H1 (cell line): Measurements from ENCODE around the gene PLIN1. TPM values are rescaled to one million over a fixed set of nuclear protein-coding genes. Genes with fewer than 3 reads are reported as not detected.

Source experiments
- CTCF ChIA-PET: fragments of 300-600 bp; sonication (Branson Sonifier 250); formaldehyde crosslinking; loops from one replicate; lab custom pipeline; 2021; ENCODE audit not compliant: partially characterized antibody; lab: Charles Lee
- POLR2A ChIA-PET: fragments of 300-600 bp; sonication (Branson Sonifier 250); formaldehyde crosslinking; loops from one replicate; lab custom pipeline; 2021; ENCODE audit warnings: inconsistent platforms; ENCODE audit not compliant: partially characterized antibody; lab: Charles Lee
- DNase-seq, 2 experiments: peaks; one replicate each; pipeline versions ENCODE4 v3.0.0 to v3.0.0-alpha.2; 2010 to 2022; ENCODE audit warnings: low spot score in 2 of 2, low read depth in 1 of 2, mixed read lengths in 1 of 2
- FAIRE-seq: peaks from 2 replicates; lab custom pipeline; 2011; peaks lifted over from hg19 to GRCh38; lab: Jason Lieb, UNC
- H2AFZ ChIP-seq: 2 replicates; pipeline ENCODE4 v1.8.1; 2012; ENCODE audit warnings: low read length, inconsistent platforms
- H2AK5ac ChIP-seq: 2 replicates; pipeline ENCODE4 v1.6.1; 2013; ENCODE audit warnings: low read depth, low read length
- H2BK120ac ChIP-seq: replicated peaks from 2 replicates; pipeline ENCODE3; 2013; ENCODE audit warnings: low read depth, low read length, inconsistent platforms
- H2BK12ac ChIP-seq: 2 replicates; pipeline ENCODE4 v1.6.1; 2013; ENCODE audit warnings: low read depth, low read length
- H2BK15ac ChIP-seq: 2 replicates; pipeline ENCODE4 v1.6.1; 2013; ENCODE audit warnings: low read length
- H2BK20ac ChIP-seq: 2 replicates; pipeline ENCODE4 v1.6.1; 2013; ENCODE audit warnings: low read length
- H2BK5ac ChIP-seq: 2 replicates; pipeline ENCODE4 v1.6.1; 2013; ENCODE audit warnings: low read depth, low read length
- H3K14ac ChIP-seq: 2 replicates; pipeline ENCODE4 v1.6.1; 2013; ENCODE audit warnings: inconsistent platforms; ENCODE audit not compliant: insufficient read length
- H3K18ac ChIP-seq: 2 replicates; pipeline ENCODE4 v1.6.1; 2013; ENCODE audit warnings: low read length; ENCODE audit errors: extremely low read depth
- H3K23ac ChIP-seq: 2 replicates; pipeline ENCODE4 v1.6.1; 2013; ENCODE audit warnings: inconsistent platforms; ENCODE audit not compliant: insufficient read length
- H3K23me2 ChIP-seq: 2 replicates; pipeline ENCODE4 v1.6.1; 2013; ENCODE audit warnings: low read depth, low read length
- H3K27ac ChIP-seq: 2 replicates; pipeline ENCODE4 v1.6.1; 2011; ENCODE audit warnings: low read depth, low read length, inconsistent platforms
- H3K27me3 ChIP-seq, 4 experiments: replicated peaks in 1 of 4; 1 replicate in 1 of 4; 2 replicates in 3 of 4; pipeline versions ENCODE4 v1.6.1 to v1.8.1; 2011 to 2013; ENCODE audit warnings: low read length in 3 of 4, mild to moderate bottlenecking in 3 of 4, inconsistent platforms in 2 of 4, mixed read lengths in 2 of 4, moderate library complexity in 1 of 4; ENCODE audit not compliant: control insufficient read depth in 3 of 4, insufficient read depth in 3 of 4; ENCODE audit errors: extremely low read depth in 1 of 4
- H3K36me3 ChIP-seq, 4 experiments: 2 replicates each; pipeline versions ENCODE4 v1.6.1 to v1.8.1; 2011 to 2013; ENCODE audit warnings: mild to moderate bottlenecking in 4 of 4, low read length in 3 of 4, moderate library complexity in 2 of 4, control low read depth in 1 of 4, inconsistent platforms in 1 of 4; ENCODE audit not compliant: insufficient read depth in 4 of 4, control insufficient read depth in 2 of 4
- H3K4ac ChIP-seq: replicated peaks from 2 replicates; pipeline ENCODE3; 2013; ENCODE audit warnings: low read length, low read depth, mixed read lengths, inconsistent platforms; ENCODE audit not compliant: insufficient read length
- H3K4me1 ChIP-seq, 4 experiments: replicated peaks in 1 of 4; 1 replicate in 1 of 4; 2 replicates in 3 of 4; pipeline versions ENCODE4 v1.6.1 to v1.8.1; 2011 to 2013; ENCODE audit warnings: low read length in 3 of 4, inconsistent platforms in 2 of 4, mixed read lengths in 1 of 4; ENCODE audit not compliant: insufficient read depth in 4 of 4, control insufficient read depth in 3 of 4
- H3K4me2 ChIP-seq, 2 experiments: 2 replicates each; pipeline versions ENCODE4 v1.6.1 to v1.8.1; 2011 to 2013; ENCODE audit warnings: low read depth in 2 of 2, low read length in 2 of 2, control low read depth in 1 of 2, inconsistent platforms in 1 of 2, mild to moderate bottlenecking in 1 of 2; ENCODE audit not compliant: insufficient read depth in 1 of 2
- H3K4me3 ChIP-seq, 4 experiments: fragments of 200-600, 300-600 bp in 1 of 4; sonication (generic), shearing (Covaris generic), sonication (Bioruptor Twin) in 1 of 4; 2 replicates each; pipeline versions ENCODE4 v1.5.1 to v1.8.1; 2011 to 2016; ENCODE audit warnings: low read length in 4 of 4, low read depth in 3 of 4, control low read depth in 2 of 4, inconsistent platforms in 2 of 4, mild to moderate bottlenecking in 2 of 4, mixed read lengths in 1 of 4, moderate library complexity in 1 of 4; ENCODE audit not compliant: insufficient read depth in 2 of 4; ENCODE audit errors: extremely low read depth in 1 of 4
- H3K56ac ChIP-seq: replicated peaks from 2 replicates; pipeline ENCODE3; 2013; ENCODE audit warnings: low read depth, mild to moderate bottlenecking, mixed read lengths, low read length, inconsistent platforms; ENCODE audit not compliant: insufficient read length
- H3K79me1 ChIP-seq: 2 replicates; pipeline ENCODE4 v1.6.1; 2013; ENCODE audit warnings: low read depth, low read length, control low read depth
- H3K79me2 ChIP-seq, 2 experiments: 2 replicates each; pipeline versions ENCODE4 v1.6.1 to v1.8.1; 2012 to 2013; ENCODE audit warnings: low read length in 2 of 2, mild to moderate bottlenecking in 2 of 2, inconsistent platforms in 1 of 2; ENCODE audit not compliant: insufficient read depth in 2 of 2, control insufficient read depth in 1 of 2
- H3K9ac ChIP-seq, 4 experiments: replicated peaks in 1 of 4; 1 replicate in 1 of 4; 2 replicates in 3 of 4; pipeline versions ENCODE4 v1.6.1 to v1.8.1; 2011 to 2013; ENCODE audit warnings: low read depth in 3 of 4, low read length in 3 of 4, control low read depth in 2 of 4, mild to moderate bottlenecking in 2 of 4, moderate library complexity in 2 of 4, inconsistent platforms in 1 of 4; ENCODE audit errors: extremely low read depth in 1 of 4
- H3K9me3 ChIP-seq, 2 experiments: 2 replicates each; pipeline versions ENCODE4 v1.6.1 to v1.8.1; 2012 to 2013; ENCODE audit warnings: mild to moderate bottlenecking in 2 of 2, moderate library complexity in 2 of 2, control low read depth in 1 of 2, inconsistent platforms in 1 of 2, low read depth in 1 of 2, low read length in 1 of 2, mixed read lengths in 1 of 2; ENCODE audit not compliant: insufficient read depth in 2 of 2
- H4K20me1 ChIP-seq, 2 experiments: replicated peaks in 1 of 2; 2 replicates each; pipeline versions ENCODE3 to v1.8.1; 2011 to 2013; ENCODE audit warnings: inconsistent platforms in 2 of 2, low read length in 2 of 2, mild to moderate bottlenecking in 1 of 2; ENCODE audit not compliant: insufficient read depth in 2 of 2, control insufficient read depth in 1 of 2
- H4K5ac ChIP-seq: 2 replicates; pipeline ENCODE4 v1.6.1; 2013; ENCODE audit warnings: low read length, low read depth, mixed read lengths, inconsistent platforms; ENCODE audit not compliant: insufficient read length
- H4K8ac ChIP-seq: 2 replicates; pipeline ENCODE4 v1.8.0; 2013; ENCODE audit warnings: mild to moderate bottlenecking, moderate library complexity, low read length, inconsistent platforms; ENCODE audit not compliant: insufficient read depth; ENCODE audit errors: extremely low read depth
- H4K91ac ChIP-seq: replicated peaks from 2 replicates; pipeline ENCODE3; 2013; ENCODE audit warnings: low read length, mixed read lengths, inconsistent platforms; ENCODE audit not compliant: insufficient read length
- CBX5 ChIP-seq: fragments of 300-800, 300-1000 bp; sonication (generic); IDR thresholded peaks from 2 replicates; pipeline ENCODE4 v1.7.1; 2016; ENCODE audit warnings: antibody characterized with exemption, low read length, low read depth
- CTBP2 ChIP-seq: IDR thresholded peaks from 2 replicates; pipeline ENCODE4 v1.7.0; 2011; ENCODE audit warnings: borderline replicate concordance, mild to moderate bottlenecking, moderate library complexity, mixed read lengths, low read length; ENCODE audit not compliant: insufficient read depth, insufficient read length
- EP300 ChIP-seq, 2 experiments: IDR thresholded peaks; 1 replicate in 1 of 2; 2 replicates in 1 of 2; pipeline ENCODE4 v1.6.1; 2011 to 2012; ENCODE audit warnings: low read depth in 2 of 2, low read length in 2 of 2, mild to moderate bottlenecking in 2 of 2, borderline replicate concordance in 1 of 2, inconsistent platforms in 1 of 2, moderate library complexity in 1 of 2
- GABPA ChIP-seq: IDR thresholded peaks from 2 replicates; pipeline ENCODE4 v1.6.1; 2011; ENCODE audit warnings: mild to moderate bottlenecking, low read length, moderate library complexity, borderline replicate concordance; ENCODE audit not compliant: insufficient read depth
- KDM4A ChIP-seq: IDR thresholded peaks from one replicate; pipeline ENCODE4 v1.7.1; 2012; ENCODE audit warnings: low read depth, mild to moderate bottlenecking, moderate library complexity, low read length, inconsistent platforms; ENCODE audit not compliant: severe bottlenecking
- POLR2A ChIP-seq, 2 experiments: IDR thresholded peaks; 1 replicate in 1 of 2; 2 replicates in 1 of 2; pipeline ENCODE4 v1.6.1; 2011; ENCODE audit warnings: low read depth in 2 of 2, low read length in 2 of 2, mild to moderate bottlenecking in 2 of 2; ENCODE audit errors: control extremely low read depth in 1 of 2
- RNF2 ChIP-seq: fragments of 200-900, 300-1000 bp; sonication (generic); IDR thresholded peaks from 2 replicates; pipeline ENCODE4 v1.7.1; 2016; ENCODE audit warnings: borderline replicate concordance, low read depth, mild to moderate bottlenecking, antibody characterized with exemption, low read length; ENCODE audit not compliant: poor library complexity, severe bottlenecking; ENCODE audit errors: missing control alignments
- TBP ChIP-seq: IDR thresholded peaks from 2 replicates; pipeline ENCODE4 v1.6.1; 2011; ENCODE audit warnings: low read depth, low read length, improper control_type of control experiment
- WGBS, 2 experiments: shearing (Covaris generic) in 1 of 2; methylation state at CpG; one replicate each; pipeline versions ENCODE4 v1.1.6 to v1.1.7; 2013 to 2015; ENCODE audit warnings: low lambda C conversion rate in 2 of 2, mixed read lengths in 2 of 2, inconsistent platforms in 1 of 2, low coverage in 1 of 2, missing lambda C conversion rate in 1 of 2; ENCODE audit not compliant: insufficient replicate concordance in 2 of 2, insufficient coverage in 1 of 2, insufficient read length in 1 of 2; ENCODE audit errors: extremely low coverage in 1 of 2, missing lambda C conversion rate in 1 of 2; 5-methylcytosine and 5-hydroxymethylcytosine counted together
- polyA plus RNA-seq, 7 experiments: library from polyadenylated mRNA; depleted of rRNA in 3 of 7; stranded (reverse) in 5 of 7; unstranded in 2 of 7; fragments of >200 nt in 5 of 7; fragments of 200-250 nt in 2 of 7; gene quantifications; 1 replicate in 5 of 7; 2 replicates in 1 of 7; 4 replicates in 1 of 7; pipeline versions ENCODE4 v1.2.1 to v1.2.3, GENCODE V29; 2011 to 2013; ENCODE audit warnings: missing spikeins in 2 of 7, mixed read lengths in 2 of 7
- total RNA-seq: library from RNA; stranded (reverse); fragmentation: NEBNext Ultra II Directional; extraction: Animal tissue kit (Norgen Biotek cat#: 25700); gene quantifications from 2 replicates; pipeline ENCODE4 v1.2.1, GENCODE V29; 2021
- TF ChIP-seq, protein P1 (sequence below): IDR thresholded peaks from 2 replicates; pipeline ENCODE4 v1.6.1; 2011; ENCODE audit warnings: low read depth, mild to moderate bottlenecking, low read length; ENCODE audit not compliant: insufficient read depth

The PLIN1 gene
- total and polyA plus RNA-seq, 2 of the 8 experiments (the other 6 are each of a cell fraction or from before 2014, with no cell fraction given) = 0.33 TPM; not detected in 1

DNA sequence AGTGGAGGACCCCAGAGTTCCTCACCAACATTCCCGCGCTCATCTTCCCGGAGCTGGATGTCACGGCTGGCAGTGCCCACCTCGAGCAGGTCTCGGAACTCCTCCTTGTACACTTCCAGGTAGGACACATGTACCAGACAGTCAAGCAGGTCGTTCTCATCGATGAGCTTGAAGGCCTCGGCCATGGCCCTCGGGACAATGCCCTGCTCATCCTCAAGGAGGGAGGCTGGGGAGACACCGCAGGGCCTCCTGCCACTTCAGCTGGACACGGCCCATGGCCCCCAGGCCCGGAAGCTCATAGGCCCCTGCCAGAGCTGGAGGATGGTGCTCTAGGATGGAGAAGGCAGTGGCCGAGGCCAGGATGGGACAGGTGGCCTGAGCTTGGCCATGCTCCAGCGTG, 29.5 kb downstream of the PLIN1 start:
- Histone ChIP-seq H3K79me1 (peaks cover 8% of the 10 kb centered on the region; the same call in 1 of the 2 replicates), H2BK5ac (no peak overlapping the region), H3K23me2 (peaks cover 5% of the 10 kb centered on the region; the same call in 1 of the 2 replicates), H3K9me3 (no peaks in the 10 kb centered on the region), H2AK5ac (no peak overlapping the region), H3K27me3 (no peaks in the 10 kb centered on the region), H2BK12ac (no peak overlapping the region), H3K79me2 (peaks cover 0 to 8% of the 10 kb centered on the region in 2 experiments; a peak in 2 of 4 replicates), H3K4me3 (no peak overlapping the region), H3K36me3 (peaks cover 0 to 15% (median 9%) of the 10 kb centered on the region in 4 experiments; a peak in 4 of 8 replicates), H3K18ac (no peak overlapping the region), H4K20me1 (peaks cover 3 to 7% of the 10 kb centered on the region in 2 experiments), H2AFZ (no peak overlapping the region), H3K9ac (no peak overlapping the region), H2BK120ac (no peak overlapping the region), H3K4ac (no peak overlapping the region), H4K91ac (no peak overlapping the region), H3K14ac (no peak overlapping the region), H3K27ac (no peak overlapping the region), H3K23ac (no peak overlapping the region), H3K56ac (no peak overlapping the region), H4K5ac (no peak overlapping the region), H3K4me2 (no peak overlapping the region), H4K8ac (no peak overlapping the region), H2BK15ac (no peak overlapping the region), H3K4me1 (peaks cover 0 to 2% (median under 1%) of the 10 kb centered on the region in 4 experiments; a peak in 2 of 7 replicates), H2BK20ac (no peak overlapping the region)
- FAIRE-seq (no peak), DNase-seq (peak in 1 of 2 experiments; percentile 35)
- 92% methylated on average over 15 of the region's 15 CpGs; no CpG with 5 or more reads in 1 of the 2 experiments for WGBS, 2 experiments
- POLR2A ChIA-PET = no interaction called here
- TF ChIP-seq CTBP2 = no peak
- TF ChIP-seq GABPA = no peak
- TF ChIP-seq CBX5 = no peak
- TF ChIP-seq EP300 (IDR thresholded peaks at IDR 0.05; ENCODE audit: borderline replicate concordance in 1 of 2, low read depth in 2 of 2, low read length in 2 of 2) = no peak
- TF ChIP-seq KDM4A = no peak
- no peak for TF ChIP-seq POLR2A (IDR thresholded peaks at IDR 0.05; ENCODE audit: control extremely low read depth in 1 of 2, low read depth in 2 of 2, low read length in 2 of 2)
- TF ChIP-seq, protein P1, sequence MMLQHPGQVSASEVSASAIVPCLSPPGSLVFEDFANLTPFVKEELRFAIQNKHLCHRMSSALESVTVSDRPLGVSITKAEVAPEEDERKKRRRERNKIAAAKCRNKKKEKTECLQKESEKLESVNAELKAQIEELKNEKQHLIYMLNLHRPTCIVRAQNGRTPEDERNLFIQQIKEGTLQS = no peak
- TF ChIP-seq TBP = no peak
- no peak for TF ChIP-seq RNF2
- CTCF ChIA-PET = interaction anchor here (1.0 to 5.1 kb wide), 5 partner anchors 11 to 225 kb away, joined by 3 to 43 read pairs (median 3); no protein-coding TSS in a partner anchor
